HepG2 (cell line): ENCODE measurements around the gene SPATA25. TPM values are rescaled to one million over a fixed set of nuclear protein-coding genes. Genes with fewer than 3 reads are reported as not detected.

Experiments
- BHLHE40 ChIP-seq: IDR thresholded peaks from 2 replicates; pipeline ENCODE4 v1.6.1; 2011; ENCODE audit warnings: low read length, improper control_type of control experiment
- CC2D1A ChIP-seq: sonication (generic); formaldehyde crosslinking; IDR thresholded peaks from 2 replicates; pipeline ENCODE4 v1.8.1; 2023; ENCODE audit warnings: mild to moderate bottlenecking, missing genetic modification reagents
- GTF3A ChIP-seq: sonication (generic); formaldehyde crosslinking; conservative IDR thresholded peaks from 2 replicates; pipeline ENCODE4 v1.4.0; 2020; ENCODE audit warnings: mild to moderate bottlenecking, missing genetic modification reagents
- HBP1 ChIP-seq: IDR thresholded peaks from 2 replicates; pipeline ENCODE4 v1.6.1; 2016; ENCODE audit warnings: low read depth, control low read depth
- PHF8 ChIP-seq: sonication (generic); formaldehyde crosslinking; IDR thresholded peaks from 2 replicates; pipeline ENCODE4 v1.5.0; 2020; ENCODE audit warnings: missing genetic modification reagents
- SALL2 ChIP-seq: sonication (generic); formaldehyde crosslinking; IDR thresholded peaks from 2 replicates; pipeline ENCODE4 v1.8.1; 2023; ENCODE audit warnings: mild to moderate bottlenecking, missing genetic modification reagents, inconsistent platforms
- SMAD1 ChIP-seq: sonication (generic); formaldehyde crosslinking; IDR thresholded peaks from 2 replicates; pipeline ENCODE4 v1.4.0; 2020; ENCODE audit warnings: missing genetic modification reagents, low read depth, mild to moderate bottlenecking, borderline replicate concordance
- TARDBP ChIP-seq: sonication (generic); formaldehyde crosslinking; IDR thresholded peaks from 2 replicates; pipeline ENCODE4 v1.8.0; 2022; ENCODE audit warnings: mild to moderate bottlenecking, missing genetic modification reagents
- ZFP37 ChIP-seq: sonication (generic); formaldehyde crosslinking; IDR thresholded peaks from 2 replicates; pipeline ENCODE4 v1.4.0; 2020; ENCODE audit warnings: missing genetic modification reagents, borderline replicate concordance
- ZGPAT ChIP-seq: IDR thresholded peaks from 2 replicates; pipeline ENCODE4 v1.6.1; 2016; ENCODE audit warnings: mild to moderate bottlenecking
- ZNF138 ChIP-seq: sonication (generic); formaldehyde crosslinking; IDR thresholded peaks from 2 replicates; pipeline ENCODE4 v1.5.0; 2020; ENCODE audit warnings: mild to moderate bottlenecking, low read depth, missing genetic modification reagents
- ZNF343 ChIP-seq: sonication (generic); formaldehyde crosslinking; IDR thresholded peaks from 2 replicates; pipeline ENCODE4 v1.4.0; 2020; ENCODE audit warnings: mild to moderate bottlenecking, missing genetic modification reagents
- ZNF629 ChIP-seq: sonication (generic); formaldehyde crosslinking; conservative IDR thresholded peaks from 2 replicates; pipeline ENCODE4 v1.5.0; 2020; ENCODE audit warnings: missing genetic modification reagents
- ZNF713 ChIP-seq: sonication (generic); formaldehyde crosslinking; IDR thresholded peaks from 2 replicates; pipeline ENCODE4 v1.4.0; 2020; ENCODE audit warnings: mild to moderate bottlenecking, missing genetic modification reagents
- ZSCAN31 ChIP-seq: sonication (generic); formaldehyde crosslinking; IDR thresholded peaks from 2 replicates; pipeline ENCODE4 v1.5.0; 2020; ENCODE audit warnings: low read depth, mild to moderate bottlenecking, missing genetic modification reagents
- ZZZ3 ChIP-seq: sonication (generic); formaldehyde crosslinking; IDR thresholded peaks from 2 replicates; pipeline ENCODE4 v1.4.0; 2020; ENCODE audit warnings: missing genetic modification reagents, mild to moderate bottlenecking, borderline replicate concordance
- polyA plus RNA-seq, 8 experiments: library from polyadenylated mRNA; depleted of rRNA in 3 of 8; stranded (reverse) in 7 of 8; unstranded in 1 of 8; fragments of >200 nt; fragmentation: Illumina TruSeq in 4 of 8; extraction: Trizol in 4 of 8; gene quantifications; 2 replicates each; pipeline versions ENCODE4 v1.2.1 to v1.2.3, GENCODE V29; 2011 to 2016; ENCODE audit warnings: low read depth in 4 of 8, missing spikeins in 1 of 8, mixed read lengths in 1 of 8; ENCODE audit not compliant: insufficient read depth in 1 of 8
- total RNA-seq, 5 experiments: library from RNA; depleted of rRNA; stranded (reverse); fragments of >200 nt; fragmentation: Illumina TruSeq; extraction: Trizol; gene quantifications; 2 replicates each; pipeline ENCODE4 v1.2.3, GENCODE V29; 2016; ENCODE audit warnings: low read depth in 1 of 5
- TF ChIP-seq, protein P1 (sequence below): IDR thresholded peaks from 2 replicates; pipeline ENCODE4 v1.6.1; 2016; ENCODE audit warnings: low read depth, borderline replicate concordance
- TF ChIP-seq, protein P2 (sequence below), 2 experiments: sonication (generic) in 1 of 2; formaldehyde crosslinking in 1 of 2; IDR thresholded peaks; 2 replicates each; pipeline versions ENCODE4 v1.6.1 to v1.9.0; 2014 to 2022; ENCODE audit warnings: antibody characterized with exemption in 1 of 2, borderline replicate concordance in 1 of 2, inconsistent platforms in 1 of 2, low read depth in 1 of 2, missing genetic modification reagents in 1 of 2
- TF ChIP-seq, protein P3 (sequence below): sonication (generic); formaldehyde crosslinking; IDR thresholded peaks from 2 replicates; pipeline ENCODE4 v1.4.0; 2020; ENCODE audit warnings: missing genetic modification reagents

SPATA25 gene
- total and polyA plus RNA-seq, 2 of the 13 experiments (the other 11 are each of a cell fraction or from before 2014, with no cell fraction given), result 4.8 to 7.6 TPM

DNA sequence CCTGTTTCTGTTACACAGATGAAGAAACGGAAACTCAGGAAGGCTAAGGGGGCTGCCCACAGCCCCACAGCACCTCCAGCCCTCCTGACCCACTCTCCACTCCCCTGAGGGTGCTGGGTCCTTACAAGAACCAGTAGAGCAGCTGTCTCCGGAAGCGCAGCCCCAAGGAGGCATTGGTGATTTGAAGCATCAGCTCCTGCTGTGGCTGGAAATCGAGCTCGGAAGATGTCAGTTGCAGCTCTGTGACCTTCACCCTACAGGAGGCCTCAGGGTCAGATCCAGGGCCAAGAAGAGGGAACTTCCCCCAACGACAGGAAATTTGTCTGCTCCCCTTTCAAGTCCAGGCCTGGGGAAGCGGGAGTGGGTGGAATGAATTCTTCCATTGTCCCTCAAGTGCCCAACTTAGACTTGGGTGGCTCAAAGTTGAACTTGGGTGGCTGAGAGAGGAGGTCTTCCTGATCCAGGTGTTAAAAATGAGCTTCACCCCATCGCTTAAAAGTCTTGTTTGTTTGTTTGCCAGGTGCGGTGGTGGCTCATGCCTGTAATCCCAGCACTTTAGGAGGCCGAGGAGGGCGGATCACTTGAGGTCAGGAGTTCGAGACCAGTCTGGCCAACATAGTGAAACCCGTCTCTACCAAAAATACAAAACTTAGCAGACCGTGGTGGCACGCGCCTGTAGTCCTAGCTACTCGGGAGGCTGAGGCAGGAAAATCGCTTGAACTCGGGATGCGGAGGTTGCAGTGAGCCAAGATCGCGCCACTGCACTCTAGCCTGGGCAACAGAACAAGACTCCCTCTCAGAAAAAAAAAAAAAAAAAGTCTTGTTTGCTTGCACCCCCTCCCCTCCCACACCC lies 22.6 kb upstream of the SPATA25 start (continued):
- 0 out of 2 replicates have a peak, but pooled peaks have one; percentile 53 for TF ChIP-seq ZGPAT (CRISPR knock-in tag)
- TF ChIP-seq SMAD1 (CRISPR knock-in tag), result no peak
- TF ChIP-seq ZNF343, result peak; percentile 86
- TF ChIP-seq, protein P1, sequence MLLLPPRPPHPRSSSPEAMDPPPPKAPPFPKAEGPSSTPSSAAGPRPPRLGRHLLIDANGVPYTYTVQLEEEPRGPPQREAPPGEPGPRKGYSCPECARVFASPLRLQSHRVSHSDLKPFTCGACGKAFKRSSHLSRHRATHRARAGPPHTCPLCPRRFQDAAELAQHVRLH, result no peak
- TF ChIP-seq BHLHE40, result no peak
- no peak for TF ChIP-seq ZNF138 (CRISPR knock-in tag)
- peak; percentile 56; the same call in 1 of the 2 replicates for TF ChIP-seq HBP1 (CRISPR knock-in tag)
- TF ChIP-seq ZNF629 (CRISPR knock-in tag), result 0 out of 2 replicates have a peak, but pooled peaks have one; percentile 20
- TF ChIP-seq ZFP37 (CRISPR knock-in tag), result 0 out of 2 replicates have a peak, but pooled peaks have one; percentile 21
- peak; percentile 51; the same call in 1 of the 2 replicates for TF ChIP-seq GTF3A (CRISPR knock-in tag)
- TF ChIP-seq, protein P2, sequence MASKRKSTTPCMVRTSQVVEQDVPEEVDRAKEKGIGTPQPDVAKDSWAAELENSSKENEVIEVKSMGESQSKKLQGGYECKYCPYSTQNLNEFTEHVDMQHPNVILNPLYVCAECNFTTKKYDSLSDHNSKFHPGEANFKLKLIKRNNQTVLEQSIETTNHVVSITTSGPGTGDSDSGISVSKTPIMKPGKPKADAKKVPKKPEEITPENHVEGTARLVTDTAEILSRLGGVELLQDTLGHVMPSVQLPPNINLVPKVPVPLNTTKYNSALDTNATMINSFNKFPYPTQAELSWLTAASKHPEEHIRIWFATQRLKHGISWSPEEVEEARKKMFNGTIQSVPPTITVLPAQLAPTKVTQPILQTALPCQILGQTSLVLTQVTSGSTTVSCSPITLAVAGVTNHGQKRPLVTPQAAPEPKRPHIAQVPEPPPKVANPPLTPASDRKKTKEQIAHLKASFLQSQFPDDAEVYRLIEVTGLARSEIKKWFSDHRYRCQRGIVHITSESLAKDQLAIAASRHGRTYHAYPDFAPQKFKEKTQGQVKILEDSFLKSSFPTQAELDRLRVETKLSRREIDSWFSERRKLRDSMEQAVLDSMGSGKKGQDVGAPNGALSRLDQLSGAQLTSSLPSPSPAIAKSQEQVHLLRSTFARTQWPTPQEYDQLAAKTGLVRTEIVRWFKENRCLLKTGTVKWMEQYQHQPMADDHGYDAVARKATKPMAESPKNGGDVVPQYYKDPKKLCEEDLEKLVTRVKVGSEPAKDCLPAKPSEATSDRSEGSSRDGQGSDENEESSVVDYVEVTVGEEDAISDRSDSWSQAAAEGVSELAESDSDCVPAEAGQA (IDR thresholded peaks at IDR 0.05; ENCODE audit: low read depth), result 0 out of 2 replicates have a peak, but pooled peaks have one; percentile 38
- TF ChIP-seq, protein P2 (CRISPR knock-in tag; IDR thresholded peaks at IDR 0.05; ENCODE audit: borderline replicate concordance), result no peak
- TF ChIP-seq TARDBP (CRISPR knock-in tag), result peak; percentile 66; the same call in 1 of the 2 replicates
- 0 out of 2 replicates have a peak, but pooled peaks have one; percentile 38 for TF ChIP-seq ZZZ3 (CRISPR knock-in tag)
- no peak for TF ChIP-seq ZNF713 (CRISPR knock-in tag)
- peak; percentile 37 for TF ChIP-seq PHF8 (CRISPR knock-in tag)
- no peak for TF ChIP-seq SALL2
- TF ChIP-seq ZSCAN31, result peak; percentile 53; the same call in 1 of the 2 replicates
- TF ChIP-seq CC2D1A, result no peak
- TF ChIP-seq, protein P3, sequence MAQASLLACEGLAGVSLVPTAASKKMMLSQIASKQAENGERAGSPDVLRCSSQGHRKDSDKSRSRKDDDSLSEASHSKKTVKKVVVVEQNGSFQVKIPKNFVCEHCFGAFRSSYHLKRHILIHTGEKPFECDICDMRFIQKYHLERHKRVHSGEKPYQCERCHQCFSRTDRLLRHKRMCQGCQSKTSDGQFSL (CRISPR knock-in tag), result no peak
